NCI-H1417 treated with DMSO at 0.1 percent for 48 hours (cell line): Measurements from ENCODE around the gene NCSTN.

Experiments used
- DNase-seq: peaks from one replicate; lab custom pipeline; 2025; lab: John Stamatoyannopoulos, UW

Gene NCSTN

GRCh38 chr1:160342953-160343869, at the start of gene NCSTN, which contains the start of gene COPA:
TSS of gene NCSTN (plus strand) at chr1:160343383. CDS start at chr1:160343397, 14 bp downstream.
TSS of gene COPA (minus strand) at chr1:160343250. CDS start at chr1:160343170, 80 bp downstream.
- peak; percentile 76 for DNase-seq

GRCh38 chr1:160296036-160296435, 47.1 kb upstream of the NCSTN start:
- no peak for DNase-seq

- no peak for DNase-seq
These were observed 43.0 kb upstream of the NCSTN start for GRCh38 chr1:160300173-160300572.

GRCh38 chr1:160307118-160307791, 35.9 kb upstream of the NCSTN start:
- no peak for DNase-seq

- no peak for DNase-seq
These were observed 34.6 kb upstream of the NCSTN start for GRCh38 chr1:160308451-160309184.

- DNase-seq = no peak
These were observed 34.0 kb upstream of the NCSTN start for GRCh38 chr1:160309185-160309557.

- DNase-seq = no peak
These were observed 33.6 kb upstream of the NCSTN start for GRCh38 chr1:160309571-160309970.

GRCh38 chr1:160315359-160315758, 27.8 kb upstream of the NCSTN start:
- no peak for DNase-seq

- no peak for DNase-seq
These were observed 20.4 kb upstream of the NCSTN start for GRCh38 chr1:160322831-160323230.

- DNase-seq = peak; percentile 14
These were observed 17.9 kb upstream of the NCSTN start for GRCh38 chr1:160325252-160325651.

- no peak for DNase-seq
These were observed 16.8 kb upstream of the NCSTN start for GRCh38 chr1:160326418-160326817.

- no peak for DNase-seq
These were observed 15.0 kb upstream of the NCSTN start for GRCh38 chr1:160328184-160328583.

- DNase-seq = no peak
These were observed 13.1 kb upstream of the NCSTN start for GRCh38 chr1:160330119-160330518.

GRCh38 chr1:160332516-160332915, 10.7 kb upstream of the NCSTN start:
- no peak for DNase-seq

- no peak for DNase-seq
These were observed 4.6 kb upstream of the NCSTN start for GRCh38 chr1:160338580-160338979.

GRCh38 chr1:160340146-160340545, 3.0 kb upstream of the NCSTN start:
- no peak for DNase-seq

GRCh38 chr1:160340866-160341265, 2.3 kb upstream of the NCSTN start:
- no peak for DNase-seq

- DNase-seq = no peak
These were observed 657 bp upstream of the NCSTN start for GRCh38 chr1:160342526-160342925.

- DNase-seq = no peak
These were observed 1.1 kb downstream of the NCSTN start for GRCh38 chr1:160344241-160344640.

- DNase-seq = no peak
These were observed 1.8 kb downstream of the NCSTN start for GRCh38 chr1:160344936-160345335.

- DNase-seq = no peak
These were observed 3.3 kb downstream of the NCSTN start for GRCh38 chr1:160346463-160346862.

- DNase-seq = no peak
These were observed 3.8 kb downstream of the NCSTN start for GRCh38 chr1:160346958-160347357.
